ENCODE measurements around the gene PDE6B. TPM values are rescaled to one million over a fixed set of nuclear protein-coding genes. Genes with fewer than 3 reads are reported as not detected.

PDE6B gene
- total RNA-seq, 1 donor, result not detected

- Histone ChIP-seq H4K20me1 (ENCODE audit: insufficient read depth, low read length) (peaks cover 6% of the 10 kb centered on the region), H2AFZ (ENCODE audit: low read length) (no peak overlapping the region), H3K4me1 (ENCODE audit: insufficient read depth, low read length) (peaks cover 34% of the 10 kb centered on the region), H3K27me3 (ENCODE audit: insufficient read depth, low read length) (no peaks in the 10 kb centered on the region), H3K79me2 (ENCODE audit: insufficient read depth, low read length) (no peaks in the 10 kb centered on the region), H3K27ac (ENCODE audit: low read depth, low read length) (no peak overlapping the region), H3K4me2 (ENCODE audit: insufficient read depth, low read length) (no peak overlapping the region), H3K4me3 (ENCODE audit: insufficient read depth, low read length) (no peak overlapping the region), H3K9me3 (ENCODE audit: low read depth, low read length) (no peaks in the 10 kb centered on the region), H3K36me3 (ENCODE audit: insufficient read depth, low read length) (no peaks in the 10 kb centered on the region)
- no peak for DNase-seq (ENCODE audit: insufficient read length, low spot score, missing footprints)
- TF ChIP-seq CTCF (IDR thresholded peaks at IDR 0.05; ENCODE audit: extremely low read depth, low read depth, low read length), result no peak
Measured at GRCh38 chr4:685679-686412, 60.5 kb downstream of the PDE6B start.

GRCh38 chr4:686413-687040 is 61.2 kb downstream of the PDE6B start:
- Histone ChIP-seq H3K27me3 (ENCODE audit: insufficient read depth, low read length) (no peaks in the 10 kb centered on the region), H3K9me3 (ENCODE audit: low read depth, low read length) (no peaks in the 10 kb centered on the region), H3K4me3 (ENCODE audit: insufficient read depth, low read length) (no peak overlapping the region), H3K27ac (ENCODE audit: low read depth, low read length) (peak overlapping the region; percentile 94), H3K79me2 (ENCODE audit: insufficient read depth, low read length) (no peaks in the 10 kb centered on the region), H2AFZ (ENCODE audit: low read length) (no peak overlapping the region), H4K20me1 (ENCODE audit: insufficient read depth, low read length) (peaks cover 6% of the 10 kb centered on the region), H3K4me2 (ENCODE audit: insufficient read depth, low read length) (peak overlapping the region; percentile 78), H3K36me3 (ENCODE audit: insufficient read depth, low read length) (no peaks in the 10 kb centered on the region), H3K4me1 (ENCODE audit: insufficient read depth, low read length) (peaks cover 30% of the 10 kb centered on the region)
- no peak for TF ChIP-seq CTCF (IDR thresholded peaks at IDR 0.05; ENCODE audit: extremely low read depth, low read depth, low read length)
- DNase-seq (ENCODE audit: insufficient read length, low spot score, missing footprints), result no peak

- H3K4me2 ChIP-seq (ENCODE audit: insufficient read depth, low read length), result peak overlapping the region; percentile 78
- no peaks in the 10 kb centered on the region for H3K27me3 ChIP-seq (ENCODE audit: insufficient read depth, low read length)
- no peaks in the 10 kb centered on the region for H3K36me3 ChIP-seq (ENCODE audit: insufficient read depth, low read length)
- peaks cover 30% of the 10 kb centered on the region for H3K4me1 ChIP-seq (ENCODE audit: insufficient read depth, low read length)
- H3K27ac ChIP-seq (ENCODE audit: low read depth, low read length), result peak overlapping the region; percentile 94
- H4K20me1 ChIP-seq (ENCODE audit: insufficient read depth, low read length), result peaks cover 5% of the 10 kb centered on the region
- peak; percentile 100 for DNase-seq (ENCODE audit: insufficient read length, low spot score, missing footprints)
- no peak for TF ChIP-seq CTCF (IDR thresholded peaks at IDR 0.05; ENCODE audit: extremely low read depth, low read depth, low read length)
- H3K79me2 ChIP-seq (ENCODE audit: insufficient read depth, low read length), result no peaks in the 10 kb centered on the region
- H3K4me3 ChIP-seq (ENCODE audit: insufficient read depth, low read length), result peak overlapping the region; percentile 74
- H3K9me3 ChIP-seq (ENCODE audit: low read depth, low read length), result no peaks in the 10 kb centered on the region
- peak overlapping the region; percentile 72 for H2AFZ ChIP-seq (ENCODE audit: low read length)
Measured at GRCh38 chr4:687048-687970, 61.9 kb downstream of the PDE6B start.
